Fibroblast of the aortic adventitia (primary cell): Measurements from ENCODE around the gene ATP2C1. TPM values are rescaled to one million over a fixed set of nuclear protein-coding genes. Genes with fewer than 3 reads are reported as not detected.

Source experiments
- DNase-seq: peaks from one replicate; pipeline ENCODE4 v3.0.0-alpha.2; 2010; ENCODE audit warnings: low read depth
- H3K4me3 ChIP-seq: 2 replicates; pipeline ENCODE4 v1.5.1; 2011; ENCODE audit warnings: low read depth, mild to moderate bottlenecking, control low read depth, low read length, moderate library complexity
- total RNA-seq: library from RNA; depleted of rRNA; stranded (reverse); fragments of >200 nt; gene quantifications from 2 replicates; pipeline ENCODE4 v1.2.3, GENCODE V29; 2012; ENCODE audit warnings: low replicate concordance
- TF ChIP-seq, protein P1 (sequence below): IDR thresholded peaks from 2 replicates; pipeline ENCODE4 v1.5.1; 2011; ENCODE audit warnings: mild to moderate bottlenecking, low read length, control low read depth, inconsistent platforms; ENCODE audit not compliant: insufficient read depth

The ATP2C1 gene
- total RNA-seq, 1 donor = 73.2 TPM

DNA sequence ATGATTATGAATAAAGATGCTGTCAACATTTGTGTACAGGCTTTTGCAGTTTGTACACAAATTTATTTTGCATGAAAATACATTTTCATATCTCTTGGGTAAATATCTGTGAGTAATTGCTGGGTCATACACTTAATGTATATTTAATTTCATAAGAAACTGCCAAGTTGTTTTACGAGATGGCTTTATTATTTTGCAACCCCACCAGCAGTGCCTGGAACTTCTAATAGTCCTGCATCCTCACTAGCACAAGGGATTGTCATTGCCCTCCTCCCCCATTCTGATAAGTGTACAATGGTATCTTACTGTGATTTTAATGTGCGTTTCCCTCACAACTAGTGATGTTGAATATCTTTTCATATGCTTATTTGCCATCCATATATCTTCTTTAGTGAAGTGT, 87.6 kb downstream of the ATP2C1 start:
- H3K4me3 ChIP-seq = no peak overlapping the region
- DNase-seq = no peak
- TF ChIP-seq, protein P1, sequence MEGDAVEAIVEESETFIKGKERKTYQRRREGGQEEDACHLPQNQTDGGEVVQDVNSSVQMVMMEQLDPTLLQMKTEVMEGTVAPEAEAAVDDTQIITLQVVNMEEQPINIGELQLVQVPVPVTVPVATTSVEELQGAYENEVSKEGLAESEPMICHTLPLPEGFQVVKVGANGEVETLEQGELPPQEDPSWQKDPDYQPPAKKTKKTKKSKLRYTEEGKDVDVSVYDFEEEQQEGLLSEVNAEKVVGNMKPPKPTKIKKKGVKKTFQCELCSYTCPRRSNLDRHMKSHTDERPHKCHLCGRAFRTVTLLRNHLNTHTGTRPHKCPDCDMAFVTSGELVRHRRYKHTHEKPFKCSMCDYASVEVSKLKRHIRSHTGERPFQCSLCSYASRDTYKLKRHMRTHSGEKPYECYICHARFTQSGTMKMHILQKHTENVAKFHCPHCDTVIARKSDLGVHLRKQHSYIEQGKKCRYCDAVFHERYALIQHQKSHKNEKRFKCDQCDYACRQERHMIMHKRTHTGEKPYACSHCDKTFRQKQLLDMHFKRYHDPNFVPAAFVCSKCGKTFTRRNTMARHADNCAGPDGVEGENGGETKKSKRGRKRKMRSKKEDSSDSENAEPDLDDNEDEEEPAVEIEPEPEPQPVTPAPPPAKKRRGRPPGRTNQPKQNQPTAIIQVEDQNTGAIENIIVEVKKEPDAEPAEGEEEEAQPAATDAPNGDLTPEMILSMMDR = no peak

DNA sequence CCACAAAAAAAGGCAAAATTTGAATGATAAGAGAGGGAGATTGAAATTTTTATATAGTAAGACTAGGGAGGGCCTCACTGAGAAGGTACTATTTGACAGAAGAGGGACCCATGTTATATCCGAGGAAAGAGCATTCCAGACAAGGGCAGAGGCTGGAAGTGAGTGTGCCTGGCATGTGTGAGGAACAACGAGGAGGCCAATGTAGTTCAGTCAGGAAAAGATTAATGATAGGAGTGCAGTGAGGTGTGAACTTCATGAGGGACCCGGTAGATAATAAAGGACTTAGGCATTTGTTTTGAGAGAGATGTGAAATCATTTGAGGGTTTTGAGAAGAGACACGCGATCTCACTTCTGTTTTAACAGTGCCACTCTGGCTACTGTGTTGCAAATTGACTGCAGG, 96.4 kb downstream of the ATP2C1 start:
- H3K4me3 ChIP-seq = no peak overlapping the region
- no peak for DNase-seq
- TF ChIP-seq, protein P1 = no peak

DNA sequence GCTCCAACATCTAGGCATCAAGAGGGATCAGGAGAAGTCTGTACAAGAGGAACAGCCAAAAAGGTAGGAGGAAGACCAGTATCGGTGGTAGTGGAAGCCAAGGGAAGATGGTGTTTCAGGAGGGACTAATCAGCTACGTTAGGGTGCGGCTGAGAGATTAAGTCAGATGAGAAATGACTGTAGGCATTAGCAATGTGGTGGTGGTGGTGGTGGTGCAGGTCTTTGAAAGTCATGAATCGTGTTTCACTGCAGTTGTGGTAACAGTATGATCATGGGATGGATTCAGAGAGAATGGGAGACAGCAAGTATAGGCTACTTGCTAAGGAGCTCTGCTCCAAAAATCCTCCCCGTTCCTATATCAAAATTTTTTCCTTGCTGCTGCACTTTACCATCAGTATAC, 97.2 kb downstream of the ATP2C1 start:
- TF ChIP-seq, protein P1 = no peak
- no peak overlapping the region for H3K4me3 ChIP-seq
- no peak for DNase-seq

DNA sequence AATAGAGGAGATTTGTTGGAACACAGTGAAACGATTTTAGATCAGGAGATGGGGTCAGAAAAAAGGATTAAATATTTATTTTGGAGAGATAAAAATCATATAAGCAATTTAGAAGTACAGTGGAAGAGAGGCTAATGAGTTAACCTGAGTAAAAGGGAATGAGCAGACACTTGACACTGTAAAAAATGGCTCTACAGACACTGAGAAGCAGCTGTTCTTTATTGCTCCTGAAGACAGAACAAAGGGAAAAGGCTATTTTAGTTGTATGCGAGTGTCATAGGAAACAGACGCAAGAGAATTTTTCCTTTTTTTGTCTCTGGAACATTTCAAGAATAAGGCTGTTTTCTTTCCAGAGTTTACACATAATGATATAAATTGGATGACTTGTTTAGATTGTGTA, 98.5 kb downstream of the ATP2C1 start:
- no peak for DNase-seq
- no peak overlapping the region for H3K4me3 ChIP-seq
- TF ChIP-seq, protein P1 = no peak

DNA sequence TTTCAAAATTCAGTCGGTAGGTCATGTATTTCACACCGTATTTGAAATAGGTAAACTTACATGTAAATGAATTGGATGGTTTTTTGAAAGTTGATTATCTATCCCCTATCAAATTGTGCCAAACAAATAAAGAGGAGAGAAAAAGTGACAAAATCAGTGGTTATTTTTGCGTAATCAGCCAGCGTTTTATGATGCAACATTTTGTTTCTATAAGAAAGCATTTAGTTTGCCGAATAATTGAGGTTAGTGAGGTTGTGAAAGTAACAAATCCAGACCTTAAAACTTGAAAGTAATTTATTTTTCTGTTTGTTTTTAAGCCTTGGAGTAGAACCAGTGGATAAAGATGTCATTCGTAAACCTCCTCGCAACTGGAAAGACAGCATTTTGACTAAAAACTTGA, 103.4 kb downstream of the ATP2C1 start:
- no peak overlapping the region for H3K4me3 ChIP-seq
- no peak for DNase-seq
- TF ChIP-seq, protein P1 = no peak

DNA sequence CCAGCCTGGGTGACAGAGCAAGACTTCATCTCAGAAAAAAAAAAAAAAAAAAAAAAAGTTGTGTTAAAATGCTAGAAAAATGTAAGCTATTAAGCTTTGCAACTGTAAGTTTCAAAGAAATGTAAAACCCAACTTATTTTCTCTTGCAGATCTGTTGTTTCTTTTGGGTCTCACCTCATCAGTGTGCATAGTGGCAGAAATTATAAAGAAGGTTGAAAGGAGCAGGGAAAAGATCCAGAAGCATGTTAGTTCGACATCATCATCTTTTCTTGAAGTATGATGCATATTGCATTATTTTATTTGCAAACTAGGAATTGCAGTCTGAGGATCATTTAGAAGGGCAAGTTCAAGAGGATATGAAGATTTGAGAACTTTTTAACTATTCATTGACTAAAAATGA, 107.2 kb downstream of the ATP2C1 start:
- TF ChIP-seq, protein P1 = no peak
- H3K4me3 ChIP-seq = no peak overlapping the region
- no peak for DNase-seq

DNA sequence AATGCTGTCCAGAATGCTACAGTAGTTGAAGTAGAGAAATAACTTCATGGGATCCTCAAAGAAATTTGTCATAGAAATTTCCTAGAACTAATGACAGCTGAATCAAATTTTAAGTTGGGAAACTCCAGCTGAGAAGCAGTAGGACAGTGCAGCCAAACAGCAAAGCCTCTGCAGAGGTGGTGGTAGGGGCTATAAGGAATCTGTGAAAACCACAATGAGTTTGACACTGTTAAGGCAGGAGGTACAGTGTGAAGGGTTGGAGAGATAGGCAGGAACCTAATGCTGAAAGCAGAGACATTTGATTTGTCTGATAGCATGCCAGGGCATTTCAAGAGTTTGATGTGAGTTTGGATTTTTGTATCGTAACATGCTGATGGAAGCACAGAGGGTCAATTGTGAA, 110.7 kb downstream of the ATP2C1 start:
- H3K4me3 ChIP-seq = no peak overlapping the region
- TF ChIP-seq, protein P1 = no peak
- no peak for DNase-seq
